ENCODE measurements around the gene DNAH14. TPM values are rescaled to one million over a fixed set of nuclear protein-coding genes. Genes with fewer than 3 reads are reported as not detected.

The DNAH14 gene
- total RNA-seq, 1 donor from 2014 or later: 4.8 TPM

DNA sequence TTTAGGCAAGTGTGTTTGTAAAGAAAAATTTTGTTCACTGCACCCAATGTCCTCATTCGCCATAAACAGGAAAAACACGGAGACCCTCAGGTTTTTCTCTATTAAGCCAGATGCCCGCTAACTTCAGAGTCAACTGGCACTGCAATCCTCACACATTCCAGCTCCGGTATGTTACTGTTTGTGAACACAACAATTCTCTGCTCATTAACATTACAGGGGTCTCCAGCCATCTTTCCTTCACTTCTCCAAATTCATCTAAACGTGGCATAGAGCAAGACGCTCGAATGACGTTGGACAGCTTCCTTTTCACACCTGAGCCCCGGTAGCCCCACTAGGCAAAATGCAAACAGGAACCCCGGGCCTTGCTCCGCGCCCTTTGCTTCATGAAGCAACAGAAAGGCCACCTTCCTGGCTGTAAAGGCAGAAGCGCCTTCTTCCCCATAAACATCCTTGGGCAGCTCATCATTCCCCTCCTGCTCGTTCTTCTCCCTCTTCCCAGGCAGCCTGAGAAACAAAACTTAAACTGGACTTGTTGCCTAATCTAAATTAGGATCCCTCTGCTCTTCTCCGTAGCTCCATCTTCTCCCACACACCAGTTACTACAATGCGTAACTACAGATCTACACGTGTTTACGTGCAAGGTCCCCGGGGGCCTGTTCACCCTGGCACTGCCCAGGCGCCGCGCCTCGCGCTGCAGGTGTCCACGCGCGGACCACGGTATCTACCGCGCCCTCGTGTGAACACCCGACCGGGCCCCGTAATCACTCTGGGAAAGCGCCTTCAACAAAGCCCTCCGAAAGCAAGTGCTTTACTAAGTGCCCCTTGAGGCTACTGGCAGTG is 497.1 kb downstream of the DNAH14 start:
- no peak for DNase-seq (ENCODE audit: low spot score)

GRCh38 chr1:225427235-225428067 is 498.0 kb downstream of the DNAH14 start, which contains the start of gene LBR:
LBR (minus strand) TSS chr1:225428038; CDS start chr1:225424075, 3,963 bp downstream.
- no peak for DNase-seq (ENCODE audit: low spot score)

GRCh38 chr1:225428068-225428880 is 498.8 kb downstream of the DNAH14 start:
- DNase-seq (ENCODE audit: low spot score): peak; percentile 97

DNA sequence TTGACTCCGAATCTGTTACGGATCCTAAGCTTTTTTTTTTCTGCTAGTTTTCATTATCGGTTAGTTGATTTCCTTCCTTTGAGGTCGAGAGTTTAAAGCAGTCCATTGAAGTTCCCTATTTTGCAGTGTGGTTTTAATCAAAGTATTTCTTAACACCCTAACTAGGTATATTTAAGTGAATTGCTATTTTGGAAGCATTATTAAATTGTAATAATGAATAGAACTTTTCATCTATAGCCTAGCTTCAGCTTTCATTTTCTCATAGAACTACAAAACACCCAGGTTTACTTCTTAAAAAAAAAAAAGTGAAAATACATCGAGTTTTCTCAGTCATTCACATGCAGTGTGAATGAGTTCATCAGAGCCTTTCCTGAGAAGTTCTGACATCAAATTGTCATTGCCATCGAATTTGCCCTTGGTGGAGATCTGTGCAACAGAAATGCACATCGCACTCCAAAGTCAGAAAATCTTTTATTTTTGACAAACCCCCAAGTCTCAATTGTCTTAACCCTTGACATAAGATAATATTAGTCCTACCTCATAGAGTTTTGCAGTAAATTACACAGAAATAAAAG is 499.5 kb downstream of the DNAH14 start:
- no peak for DNase-seq (ENCODE audit: low spot score)

- DNase-seq (ENCODE audit: low spot score): no peak
Observed at GRCh38 chr1:225430301-225430700, 500.8 kb downstream of the DNAH14 start.

DNA sequence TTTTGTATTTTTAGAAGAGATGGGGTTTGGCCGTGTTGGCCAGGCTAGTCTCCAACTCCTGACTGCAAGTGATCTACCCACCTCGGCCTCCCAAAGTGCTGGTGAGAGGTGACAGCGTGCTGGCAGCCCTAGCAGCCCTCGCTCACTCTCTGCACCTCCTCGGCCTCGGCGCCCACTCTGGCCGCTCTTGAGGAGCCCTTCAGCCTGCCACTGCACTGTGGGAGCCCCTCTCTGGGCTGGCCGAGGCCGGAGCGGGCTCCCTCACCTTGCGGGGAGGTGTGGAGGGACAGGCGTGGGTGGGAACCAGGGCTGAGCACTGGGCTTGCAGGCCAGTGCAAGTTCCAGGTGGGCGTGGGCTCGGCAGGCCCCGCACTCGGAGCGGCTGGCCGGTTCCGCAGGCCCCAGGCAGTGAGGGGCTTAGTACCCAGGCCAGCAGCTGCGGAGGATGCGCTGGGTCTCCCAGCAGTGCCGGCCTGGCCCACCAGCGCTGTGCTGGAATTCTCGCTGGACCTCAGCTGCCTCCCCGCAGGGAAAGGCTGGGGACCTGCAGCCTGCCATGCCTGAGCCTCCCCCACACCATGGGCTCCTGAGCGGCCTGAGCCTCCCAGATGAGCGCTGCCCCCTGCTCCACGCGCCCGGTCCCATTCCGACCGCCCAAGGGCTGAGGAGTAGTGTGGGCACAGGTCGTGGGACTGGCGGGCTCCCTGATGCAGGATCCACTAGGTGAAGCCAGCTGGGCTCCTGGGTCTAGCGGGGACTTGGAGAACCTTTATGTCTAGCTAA is 501.8 kb downstream of the DNAH14 start:
- DNase-seq (ENCODE audit: low spot score): no peak

GRCh38 chr1:225434046-225434445 is 504.6 kb downstream of the DNAH14 start:
- no peak for DNase-seq (ENCODE audit: low spot score)

GRCh38 chr1:225435076-225435475 is 505.6 kb downstream of the DNAH14 start:
- no peak for DNase-seq (ENCODE audit: low spot score)

DNA sequence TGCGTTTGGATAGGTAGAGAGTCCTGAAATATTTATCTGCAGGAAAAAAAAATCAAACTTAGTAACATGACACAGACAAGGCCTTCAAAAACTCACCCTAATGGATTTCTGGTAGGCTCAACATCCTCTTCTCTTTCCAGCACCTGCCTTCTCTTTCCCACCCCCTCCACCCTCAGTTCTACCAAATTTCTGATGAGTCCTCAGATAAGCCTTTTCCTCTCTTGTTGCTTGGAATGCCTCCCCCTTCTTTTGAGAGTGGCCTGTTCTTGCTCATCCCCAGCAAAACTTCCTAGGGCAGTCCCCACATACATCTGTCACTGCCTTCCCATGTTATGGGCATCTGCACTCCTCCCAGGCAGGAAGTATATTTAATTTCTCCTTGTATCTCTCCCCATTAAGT is 506.0 kb downstream of the DNAH14 start:
- no peak for DNase-seq (ENCODE audit: low spot score)

- no peak for DNase-seq (ENCODE audit: low spot score)
Observed at GRCh38 chr1:225435957-225436392, 506.5 kb downstream of the DNAH14 start.

DNA sequence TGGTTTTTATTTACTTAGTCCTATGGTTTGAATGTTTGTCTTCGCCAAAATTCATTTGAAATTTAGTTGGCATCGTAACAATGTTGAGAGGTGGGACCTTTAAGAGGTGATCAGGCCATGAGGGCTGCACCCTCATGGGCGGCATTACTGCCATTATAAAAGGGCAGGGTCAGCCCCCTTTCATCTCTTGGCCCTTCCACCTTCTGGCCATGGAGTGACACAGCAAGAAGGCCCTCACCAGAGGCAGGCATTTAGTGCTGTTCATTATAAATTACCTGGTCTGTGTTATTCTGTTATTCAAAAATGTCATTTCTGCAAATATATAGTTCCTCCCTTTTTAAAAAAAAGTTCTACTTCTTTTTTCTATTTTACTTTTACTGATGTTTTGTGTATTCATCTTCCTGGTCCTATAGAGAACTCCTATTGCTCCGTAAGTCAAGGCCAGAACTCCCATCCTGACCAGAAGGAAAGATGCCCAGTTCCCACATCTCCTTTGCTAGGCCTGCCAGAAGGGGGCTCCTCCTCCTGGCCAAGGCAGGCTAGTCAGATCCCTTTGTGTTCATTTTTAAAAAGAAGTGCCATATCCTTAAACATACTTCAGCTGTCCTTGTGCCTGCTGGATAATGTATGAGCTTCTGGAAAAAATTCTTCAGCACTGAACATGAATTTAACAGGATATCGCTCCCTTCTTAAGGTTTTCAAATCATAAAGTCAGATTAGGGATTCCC is 508.4 kb downstream of the DNAH14 start:
- no peak for DNase-seq (ENCODE audit: low spot score)

GRCh38 chr1:225440380-225441221 is 511.1 kb downstream of the DNAH14 start:
- DNase-seq (ENCODE audit: low spot score): no peak

- DNase-seq (ENCODE audit: low spot score): no peak
Observed at GRCh38 chr1:225441314-225442122, 512.0 kb downstream of the DNAH14 start.

- DNase-seq (ENCODE audit: low spot score): no peak
Observed at GRCh38 chr1:225442123-225442505, 512.6 kb downstream of the DNAH14 start.

- DNase-seq (ENCODE audit: low spot score): no peak
Observed at GRCh38 chr1:225445639-225446594, 516.4 kb downstream of the DNAH14 start.

- DNase-seq (ENCODE audit: low spot score): peak; percentile 78
Observed at GRCh38 chr1:225446595-225446960, 517.1 kb downstream of the DNAH14 start.
